H1 (cell line): Measurements from ENCODE around the gene KRT17. TPM values are rescaled to one million over a fixed set of nuclear protein-coding genes. Genes with fewer than 3 reads are reported as not detected.
"Not testable (repeated sequence)": the region's sequence is repeated elsewhere in the genome, so short reads cannot be mapped to it uniquely, and the experiment has no call there.

ENCODE experiments used
- CTCF ChIA-PET: fragments of 300-600 bp; sonication (Branson Sonifier 250); formaldehyde crosslinking; loops from one replicate; lab custom pipeline; 2021; ENCODE audit not compliant: partially characterized antibody; lab: Charles Lee
- POLR2A ChIA-PET: fragments of 300-600 bp; sonication (Branson Sonifier 250); formaldehyde crosslinking; loops from one replicate; lab custom pipeline; 2021; ENCODE audit warnings: inconsistent platforms; ENCODE audit not compliant: partially characterized antibody; lab: Charles Lee
- DNase-seq, 2 experiments: peaks; one replicate each; pipeline versions ENCODE4 v3.0.0 to v3.0.0-alpha.2; 2010 to 2022; ENCODE audit warnings: low spot score in 2 of 2, low read depth in 1 of 2, mixed read lengths in 1 of 2
- FAIRE-seq: peaks from 2 replicates; lab custom pipeline; 2011; peaks lifted over from hg19 to GRCh38; lab: Jason Lieb, UNC
- H2AFZ ChIP-seq: 2 replicates; pipeline ENCODE4 v1.8.1; 2012; ENCODE audit warnings: low read length, inconsistent platforms
- H2AK5ac ChIP-seq: 2 replicates; pipeline ENCODE4 v1.6.1; 2013; ENCODE audit warnings: low read depth, low read length
- H2BK120ac ChIP-seq: replicated peaks from 2 replicates; pipeline ENCODE3; 2013; ENCODE audit warnings: low read depth, low read length, inconsistent platforms
- H2BK12ac ChIP-seq: 2 replicates; pipeline ENCODE4 v1.6.1; 2013; ENCODE audit warnings: low read depth, low read length
- H2BK15ac ChIP-seq: 2 replicates; pipeline ENCODE4 v1.6.1; 2013; ENCODE audit warnings: low read length
- H2BK20ac ChIP-seq: 2 replicates; pipeline ENCODE4 v1.6.1; 2013; ENCODE audit warnings: low read length
- H2BK5ac ChIP-seq: 2 replicates; pipeline ENCODE4 v1.6.1; 2013; ENCODE audit warnings: low read depth, low read length
- H3K14ac ChIP-seq: 2 replicates; pipeline ENCODE4 v1.6.1; 2013; ENCODE audit warnings: inconsistent platforms; ENCODE audit not compliant: insufficient read length
- H3K18ac ChIP-seq: 2 replicates; pipeline ENCODE4 v1.6.1; 2013; ENCODE audit warnings: low read length; ENCODE audit errors: extremely low read depth
- H3K23ac ChIP-seq: 2 replicates; pipeline ENCODE4 v1.6.1; 2013; ENCODE audit warnings: inconsistent platforms; ENCODE audit not compliant: insufficient read length
- H3K23me2 ChIP-seq: 2 replicates; pipeline ENCODE4 v1.6.1; 2013; ENCODE audit warnings: low read depth, low read length
- H3K27ac ChIP-seq: 2 replicates; pipeline ENCODE4 v1.6.1; 2011; ENCODE audit warnings: low read depth, low read length, inconsistent platforms
- H3K27me3 ChIP-seq, 4 experiments: replicated peaks in 1 of 4; 1 replicate in 1 of 4; 2 replicates in 3 of 4; pipeline versions ENCODE4 v1.6.1 to v1.8.1; 2011 to 2013; ENCODE audit warnings: low read length in 3 of 4, mild to moderate bottlenecking in 3 of 4, inconsistent platforms in 2 of 4, mixed read lengths in 2 of 4, moderate library complexity in 1 of 4; ENCODE audit not compliant: control insufficient read depth in 3 of 4, insufficient read depth in 3 of 4; ENCODE audit errors: extremely low read depth in 1 of 4
- H3K36me3 ChIP-seq, 4 experiments: 2 replicates each; pipeline versions ENCODE4 v1.6.1 to v1.8.1; 2011 to 2013; ENCODE audit warnings: mild to moderate bottlenecking in 4 of 4, low read length in 3 of 4, moderate library complexity in 2 of 4, control low read depth in 1 of 4, inconsistent platforms in 1 of 4; ENCODE audit not compliant: insufficient read depth in 4 of 4, control insufficient read depth in 2 of 4
- H3K4ac ChIP-seq: replicated peaks from 2 replicates; pipeline ENCODE3; 2013; ENCODE audit warnings: low read length, low read depth, mixed read lengths, inconsistent platforms; ENCODE audit not compliant: insufficient read length
- H3K4me1 ChIP-seq, 4 experiments: replicated peaks in 1 of 4; 1 replicate in 1 of 4; 2 replicates in 3 of 4; pipeline versions ENCODE4 v1.6.1 to v1.8.1; 2011 to 2013; ENCODE audit warnings: low read length in 3 of 4, inconsistent platforms in 2 of 4, mixed read lengths in 1 of 4; ENCODE audit not compliant: insufficient read depth in 4 of 4, control insufficient read depth in 3 of 4
- H3K4me2 ChIP-seq, 2 experiments: 2 replicates each; pipeline versions ENCODE4 v1.6.1 to v1.8.1; 2011 to 2013; ENCODE audit warnings: low read depth in 2 of 2, low read length in 2 of 2, control low read depth in 1 of 2, inconsistent platforms in 1 of 2, mild to moderate bottlenecking in 1 of 2; ENCODE audit not compliant: insufficient read depth in 1 of 2
- H3K4me3 ChIP-seq, 4 experiments: fragments of 200-600, 300-600 bp in 1 of 4; sonication (generic), shearing (Covaris generic), sonication (Bioruptor Twin) in 1 of 4; 2 replicates each; pipeline versions ENCODE4 v1.5.1 to v1.8.1; 2011 to 2016; ENCODE audit warnings: low read length in 4 of 4, low read depth in 3 of 4, control low read depth in 2 of 4, inconsistent platforms in 2 of 4, mild to moderate bottlenecking in 2 of 4, mixed read lengths in 1 of 4, moderate library complexity in 1 of 4; ENCODE audit not compliant: insufficient read depth in 2 of 4; ENCODE audit errors: extremely low read depth in 1 of 4
- H3K56ac ChIP-seq: replicated peaks from 2 replicates; pipeline ENCODE3; 2013; ENCODE audit warnings: low read depth, mild to moderate bottlenecking, mixed read lengths, low read length, inconsistent platforms; ENCODE audit not compliant: insufficient read length
- H3K79me1 ChIP-seq: 2 replicates; pipeline ENCODE4 v1.6.1; 2013; ENCODE audit warnings: low read depth, low read length, control low read depth
- H3K79me2 ChIP-seq, 2 experiments: 2 replicates each; pipeline versions ENCODE4 v1.6.1 to v1.8.1; 2012 to 2013; ENCODE audit warnings: low read length in 2 of 2, mild to moderate bottlenecking in 2 of 2, inconsistent platforms in 1 of 2; ENCODE audit not compliant: insufficient read depth in 2 of 2, control insufficient read depth in 1 of 2
- H3K9ac ChIP-seq, 4 experiments: replicated peaks in 1 of 4; 1 replicate in 1 of 4; 2 replicates in 3 of 4; pipeline versions ENCODE4 v1.6.1 to v1.8.1; 2011 to 2013; ENCODE audit warnings: low read depth in 3 of 4, low read length in 3 of 4, control low read depth in 2 of 4, mild to moderate bottlenecking in 2 of 4, moderate library complexity in 2 of 4, inconsistent platforms in 1 of 4; ENCODE audit errors: extremely low read depth in 1 of 4
- H3K9me3 ChIP-seq, 2 experiments: 2 replicates each; pipeline versions ENCODE4 v1.6.1 to v1.8.1; 2012 to 2013; ENCODE audit warnings: mild to moderate bottlenecking in 2 of 2, moderate library complexity in 2 of 2, control low read depth in 1 of 2, inconsistent platforms in 1 of 2, low read depth in 1 of 2, low read length in 1 of 2, mixed read lengths in 1 of 2; ENCODE audit not compliant: insufficient read depth in 2 of 2
- H4K20me1 ChIP-seq, 2 experiments: replicated peaks in 1 of 2; 2 replicates each; pipeline versions ENCODE3 to v1.8.1; 2011 to 2013; ENCODE audit warnings: inconsistent platforms in 2 of 2, low read length in 2 of 2, mild to moderate bottlenecking in 1 of 2; ENCODE audit not compliant: insufficient read depth in 2 of 2, control insufficient read depth in 1 of 2
- H4K5ac ChIP-seq: 2 replicates; pipeline ENCODE4 v1.6.1; 2013; ENCODE audit warnings: low read length, low read depth, mixed read lengths, inconsistent platforms; ENCODE audit not compliant: insufficient read length
- H4K8ac ChIP-seq: 2 replicates; pipeline ENCODE4 v1.8.0; 2013; ENCODE audit warnings: mild to moderate bottlenecking, moderate library complexity, low read length, inconsistent platforms; ENCODE audit not compliant: insufficient read depth; ENCODE audit errors: extremely low read depth
- H4K91ac ChIP-seq: replicated peaks from 2 replicates; pipeline ENCODE3; 2013; ENCODE audit warnings: low read length, mixed read lengths, inconsistent platforms; ENCODE audit not compliant: insufficient read length
- WGBS, 2 experiments: shearing (Covaris generic) in 1 of 2; methylation state at CpG; one replicate each; pipeline versions ENCODE4 v1.1.6 to v1.1.7; 2013 to 2015; ENCODE audit warnings: low lambda C conversion rate in 2 of 2, mixed read lengths in 2 of 2, inconsistent platforms in 1 of 2, low coverage in 1 of 2, missing lambda C conversion rate in 1 of 2; ENCODE audit not compliant: insufficient replicate concordance in 2 of 2, insufficient coverage in 1 of 2, insufficient read length in 1 of 2; ENCODE audit errors: extremely low coverage in 1 of 2, missing lambda C conversion rate in 1 of 2; 5-methylcytosine and 5-hydroxymethylcytosine counted together
- polyA plus RNA-seq, 7 experiments: library from polyadenylated mRNA; depleted of rRNA in 3 of 7; stranded (reverse) in 5 of 7; unstranded in 2 of 7; fragments of >200 nt in 5 of 7; fragments of 200-250 nt in 2 of 7; gene quantifications; 1 replicate in 5 of 7; 2 replicates in 1 of 7; 4 replicates in 1 of 7; pipeline versions ENCODE4 v1.2.1 to v1.2.3, GENCODE V29; 2011 to 2013; ENCODE audit warnings: missing spikeins in 2 of 7, mixed read lengths in 2 of 7
- total RNA-seq: library from RNA; stranded (reverse); fragmentation: NEBNext Ultra II Directional; extraction: Animal tissue kit (Norgen Biotek cat#: 25700); gene quantifications from 2 replicates; pipeline ENCODE4 v1.2.1, GENCODE V29; 2021

KRT17 gene
- total and polyA plus RNA-seq, 2 of the 8 experiments (the other 6 are each of a cell fraction or from before 2014, with no cell fraction given): 0.50 to 0.95 TPM

DNA sequence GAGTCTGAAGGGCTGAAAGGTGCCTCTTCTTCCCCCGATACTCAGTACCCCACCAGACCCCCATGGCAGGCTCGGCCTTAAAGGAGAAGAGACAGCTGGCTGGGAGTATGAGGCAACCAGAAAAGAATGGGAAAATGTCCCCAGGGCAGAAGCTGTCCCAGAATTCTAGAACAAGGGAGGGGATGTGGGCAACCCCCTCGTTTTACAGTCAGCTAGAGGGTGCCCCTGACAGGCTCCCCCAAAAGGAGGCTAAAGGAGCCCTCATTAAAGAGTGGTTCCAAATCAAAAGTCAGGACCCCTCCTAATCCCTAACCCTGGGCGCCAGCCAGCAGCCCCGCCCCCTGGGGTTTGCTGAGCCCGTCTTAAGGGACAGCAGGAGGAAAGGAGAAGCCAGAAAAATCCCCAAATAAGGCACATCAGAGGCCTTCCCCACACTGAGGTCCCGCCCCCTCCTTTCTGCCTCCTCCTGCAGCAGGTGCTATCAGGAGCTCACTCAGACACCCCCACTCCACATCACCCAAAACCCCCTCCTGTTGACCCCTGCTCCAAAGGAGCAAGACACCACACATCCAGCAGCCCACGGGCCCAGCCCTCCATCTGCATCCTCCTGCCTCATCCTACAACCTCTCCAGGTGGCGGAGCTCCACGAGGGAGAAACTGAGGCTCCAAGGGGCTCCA lies 1.1 kb downstream of the KRT17 start:
- H4K20me1 ChIP-seq, H3K23ac ChIP-seq, H2AK5ac ChIP-seq, H3K9me3 ChIP-seq, FAIRE-seq, H2BK5ac ChIP-seq, H3K14ac ChIP-seq, H3K4me3 ChIP-seq, H4K8ac ChIP-seq, H3K4me1 ChIP-seq, H3K27me3 ChIP-seq, H3K9ac ChIP-seq, H3K4ac ChIP-seq, H3K79me1 ChIP-seq, H4K5ac ChIP-seq, H3K4me2 ChIP-seq, H2BK20ac ChIP-seq, H3K23me2 ChIP-seq, H4K91ac ChIP-seq, H3K79me2 ChIP-seq, H2BK15ac ChIP-seq, H3K18ac ChIP-seq, H2BK12ac ChIP-seq, H2BK120ac ChIP-seq, H3K36me3 ChIP-seq, DNase-seq, H3K56ac ChIP-seq, H2AFZ ChIP-seq, H3K27ac ChIP-seq: not testable (repeated sequence)
- WGBS, 2 experiments: 79% methylated on average over 10 of the region's 10 CpGs; no CpG with 5 or more reads in 1 of the 2 experiments
- ChIA-PET CTCF (interaction anchor here (0.6 to 14.5 kb wide), 16 partner anchors 12 to 781 kb away, joined by 3 to 103 read pairs (median 5); partner anchors contain the start of gene KRT9), POLR2A (interaction anchor here (1.5 to 1.9 kb wide), 2 partner anchors 65 to 95 kb away, joined by 4 to 5 read pairs; partner anchors contain the start of gene KRT19)
